ENCODE measurements around the gene NKX1-1. TPM values are rescaled to one million over a fixed set of nuclear protein-coding genes. Genes with fewer than 3 reads are reported as not detected.

The NKX1-1 gene
- total RNA-seq, 1 experiment from 2014 or later = not detected

- ATAC-seq = no peak
- ChIA-PET POLR2A (no interaction called here), CTCF (interaction anchor here (0.6 to 1.9 kb wide), 2 partner anchors 82 to 214 kb away, joined by 3 to 8 read pairs; no protein-coding TSS in a partner anchor)
- TF ChIP-seq CREM (CRISPR knock-in tag; IDR thresholded peaks at IDR 0.05) (no peak), ZNF512 (CRISPR knock-in tag; IDR thresholded peaks at IDR 0.05; ENCODE audit: borderline replicate concordance) (no peak), ZNF423 (CRISPR knock-in tag; IDR thresholded peaks at IDR 0.05) (no peak), ATF1 (CRISPR knock-in tag; IDR thresholded peaks at IDR 0.05) (no peak), AR (CRISPR knock-in tag; IDR thresholded peaks at IDR 0.05) (no peak), USF1 (CRISPR knock-in tag; IDR thresholded peaks at IDR 0.05) (no peak)
- Mint-ChIP-seq H3K27ac (no peak overlapping the region), H3K27me3 (ENCODE audit: low read depth) (peaks cover 32% of the 10 kb centered on the region), H3K36me3 (no peaks in the 10 kb centered on the region), H3K4me1 (no peaks in the 10 kb centered on the region), H3K9me3 (no peaks in the 10 kb centered on the region), H3K4me3 (no peak overlapping the region; the same call in 1 of the 2 replicates)
- DNase-seq (ENCODE audit: low spot score) = no peak
Measured at GRCh38 chr4:1414831-1415680, 8.8 kb upstream of the NKX1-1 start.

GRCh38 chr4:1413687-1414479 lies 7.6 kb upstream of the NKX1-1 start:
- Mint-ChIP-seq H3K4me3 (peak overlapping the region; percentile 38; the same call in 1 of the 2 replicates), H3K27me3 (ENCODE audit: low read depth) (peaks cover 44% of the 10 kb centered on the region), H3K27ac (no peak overlapping the region), H3K4me1 (no peaks in the 10 kb centered on the region), H3K36me3 (no peaks in the 10 kb centered on the region), H3K9me3 (no peaks in the 10 kb centered on the region)
- no peak for ATAC-seq
- DNase-seq (ENCODE audit: low spot score) = no peak
- ChIA-PET POLR2A (no interaction called here), CTCF (interaction anchor here (2.1 kb wide), 1 partner anchor 99 kb away, joined by 11 read pairs; no protein-coding TSS in a partner anchor)
- no peak for TF ChIP-seq ZNF512 (CRISPR knock-in tag; IDR thresholded peaks at IDR 0.05; ENCODE audit: borderline replicate concordance)
- TF ChIP-seq ESRRA (CRISPR knock-in tag; IDR thresholded peaks at IDR 0.05; ENCODE audit: borderline replicate concordance) = no peak
- no peak for TF ChIP-seq ATF6 (CRISPR knock-in tag; IDR thresholded peaks at IDR 0.05)
- TF ChIP-seq AFF4 (CRISPR knock-in tag; IDR thresholded peaks at IDR 0.05; ENCODE audit: borderline replicate concordance) = no peak
- no peak for TF ChIP-seq GTF2I (CRISPR knock-in tag; conservative IDR thresholded peaks at IDR 0.05)
- TF ChIP-seq E2F5 (CRISPR knock-in tag; IDR thresholded peaks at IDR 0.05) = no peak
- no peak for TF ChIP-seq ATF1 (CRISPR knock-in tag; IDR thresholded peaks at IDR 0.05)
- TF ChIP-seq E2F4 (CRISPR knock-in tag; IDR thresholded peaks at IDR 0.05; ENCODE audit: borderline replicate concordance, low read depth) = no peak
- no peak for TF ChIP-seq RELA (CRISPR knock-in tag; IDR thresholded peaks at IDR 0.05; ENCODE audit: borderline replicate concordance)
